Esophagus muscularis mucosa (tissue), 4 donors: ENCODE results near the gene GMEB2. TPM values are rescaled to one million over a fixed set of nuclear protein-coding genes. Genes with fewer than 3 reads are reported as not detected.
"Not testable (repeated sequence)": the region's sequence is repeated elsewhere in the genome, so short reads cannot be mapped to it uniquely, and the experiment has no call there.

ENCODE experiments used
- DNase-seq: peaks from one replicate; pipeline ENCODE4 v3.0.0-alpha.2; 2017; ENCODE audit errors: extremely low spot score
- H3K27ac ChIP-seq, 4 donors: fragments of 200-600 bp; sonication (generic); replicated peaks in 1 of 4; 1 replicate in 3 of 4; 2 replicates in 1 of 4; pipeline ENCODE4 v1.5.1; 2016 to 2019; ENCODE audit warnings: mild to moderate bottlenecking in 1 of 4
- H3K27me3 ChIP-seq, 4 donors: fragments of 200-600 bp; sonication (generic); one replicate each; pipeline versions ENCODE4 v1.5.1 to v1.6.0; 2016 to 2019
- H3K36me3 ChIP-seq, 4 donors: fragments of 200-600 bp; sonication (generic); one replicate each; pipeline ENCODE4 v1.5.1; 2016 to 2019
- H3K4me1 ChIP-seq, 4 donors: fragments of 200-600 bp; sonication (generic); one replicate each; pipeline ENCODE4 v1.5.1; 2016 to 2019
- H3K4me3 ChIP-seq, 4 donors: fragments of 200-600 bp; sonication (generic); 1 replicate in 2 of 4; 2 replicates in 2 of 4; pipeline ENCODE4 v1.5.1; 2016 to 2019; ENCODE audit warnings: mild to moderate bottlenecking in 4 of 4, moderate library complexity in 1 of 4
- H3K9me3 ChIP-seq, 4 donors: fragments of 200-600 bp; sonication (generic); 1 replicate in 3 of 4; 2 replicates in 1 of 4; pipeline ENCODE4 v1.5.1; 2016 to 2019
- CTCF ChIP-seq, 3 experiments: fragments of 200-600 bp in 2 of 3; fragments of 450-650 bp in 1 of 3; sonication (generic) in 2 of 3; IDR thresholded peaks; one replicate each; pipeline ENCODE4 v1.5.1; 2017 to 2019; ENCODE audit warnings: antibody characterized with exemption in 3 of 3, mild to moderate bottlenecking in 2 of 3, moderate library complexity in 1 of 3
- EP300 ChIP-seq: sonication (generic); formaldehyde crosslinking; IDR thresholded peaks from one replicate; pipeline ENCODE4 v1.6.1; 2017; ENCODE audit warnings: antibody characterized with exemption
- POLR2A ChIP-seq: fragments of 450-650 bp; IDR thresholded peaks from one replicate; pipeline ENCODE4 v1.6.1; 2017; ENCODE audit warnings: antibody characterized with exemption, moderate library complexity, mild to moderate bottlenecking, low read depth
- POLR2AphosphoS5 ChIP-seq, 2 donors: sonication (generic); formaldehyde crosslinking; IDR thresholded peaks; one replicate each; pipeline ENCODE4 v1.6.1; 2017; ENCODE audit warnings: antibody characterized with exemption in 2 of 2
- WGBS: methylation state at CpG from one replicate; pipeline ENCODE4 v1.1.5; 2018; 5-methylcytosine and 5-hydroxymethylcytosine counted together
- intact Hi-C: fragments of 100-400 bp; cut with DNase I; formaldehyde crosslinking; loops from one replicate; pipeline ENCODE4 v1.15.1; 2023
- total RNA-seq, 4 donors: library from RNA; depleted of rRNA; stranded (reverse); fragments of >200 nt; gene quantifications; one replicate each; pipeline versions ENCODE4 v1.1.0 to v1.2.1, GENCODE V29; 2016

Gene GMEB2
- total RNA-seq, 4 donors from 2014 or later = 11.1 to 19.1 (median 14.0) TPM

- Histone ChIP-seq H3K27ac (peak overlapping the region; percentile 76 to 89 (median 83)), H3K9me3 (no peaks in the 10 kb centered on the region), H3K4me1 (peaks cover 25 to 43% (median 27%) of the 10 kb centered on the region in 4 donors), H3K36me3 (peaks cover 0 to 24% (median 16%) of the 10 kb centered on the region in 4 donors), H3K27me3 (no peaks in the 10 kb centered on the region), H3K4me3 (peak overlapping the region; percentile 81 to 93 (median 85))
- 100% methylated on average over 1 of the region's 34 CpGs for WGBS
- no peak for DNase-seq
- intact Hi-C loops = loop anchor here (5.0 kb wide), 1 partner anchor 54 kb away; the partner anchor contains the start of gene GMEB2
- TF ChIP-seq EP300 (no peak), POLR2A (no peak)
Observed at GRCh38 chr20:63572788-63573646, 53.9 kb downstream of the GMEB2 start.

- Histone ChIP-seq H3K27ac (peak overlapping the region in 1 of 4 donors; percentile 89), H3K36me3 (peaks cover 0 to 30% (median 19%) of the 10 kb centered on the region in 4 donors), H3K4me3 (no peak overlapping the region), H3K9me3 (no peaks in the 10 kb centered on the region), H3K4me1 (peaks cover 25 to 43% (median 27%) of the 10 kb centered on the region in 4 donors), H3K27me3 (no peaks in the 10 kb centered on the region)
- 92% methylated on average over 7 of the region's 48 CpGs for WGBS
- no peak for TF ChIP-seq EP300
- no peak for DNase-seq
- intact Hi-C loops = loop anchor here (5.0 kb wide), 1 partner anchor 55 kb away; the partner anchor contains the start of gene GMEB2
Observed at GRCh38 chr20:63572071-63572787, 54.7 kb downstream of the GMEB2 start.

- H3K36me3 ChIP-seq = peaks cover 0 to 40% (median 28%) of the 10 kb centered on the region in 4 donors
Observed at GRCh38 chr20:63571087-63571478, 55.8 kb downstream of the GMEB2 start.

GRCh38 chr20:63570281-63571086 is 56.4 kb downstream of the GMEB2 start:
- 97% methylated on average over 14 of the region's 28 CpGs for WGBS
- Histone ChIP-seq H3K36me3 (peaks cover 0 to 46% (median 34%) of the 10 kb centered on the region in 4 donors), H3K9me3 (no peaks in the 10 kb centered on the region), H3K27me3 (no peaks in the 10 kb centered on the region), H3K4me3 (no peak overlapping the region), H3K27ac (no peak overlapping the region), H3K4me1 (peaks cover 25 to 38% (median 27%) of the 10 kb centered on the region in 4 donors)
- intact Hi-C loops = loop anchor here (5.0 kb wide), 1 partner anchor 57 kb away; the partner anchor contains the start of gene GMEB2
- DNase-seq = no peak
- TF ChIP-seq POLR2A (no peak), EP300 (no peak), CTCF (IDR thresholded peaks at IDR 0.05) (no peak)

More at GRCh38 chr20:63571087-63571478, 55.8 kb downstream of the GMEB2 start:
- 86% methylated on average over 5 of the region's 11 CpGs for WGBS
- DNase-seq, H3K27ac ChIP-seq, H3K9me3 ChIP-seq, H3K4me3 ChIP-seq, H3K27me3 ChIP-seq: not testable (repeated sequence)
- peaks cover 25 to 43% (median 27%) of the 10 kb centered on the region in 4 donors for H3K4me1 ChIP-seq
- intact Hi-C loops = loop anchor here (5.0 kb wide), 1 partner anchor 56 kb away; the partner anchor contains the start of gene GMEB2

GRCh38 chr20:63568986-63569949 is 57.6 kb downstream of the GMEB2 start:
- H3K27ac ChIP-seq = no peak overlapping the region
- H3K4me1 ChIP-seq = peaks cover 14 to 27% (median 20%) of the 10 kb centered on the region in 4 donors
- H3K4me3 ChIP-seq = no peak overlapping the region
- DNase-seq = no peak
- H3K9me3 ChIP-seq = no peaks in the 10 kb centered on the region
- H3K36me3 ChIP-seq = peaks cover 0 to 58% (median 46%) of the 10 kb centered on the region in 4 donors
- WGBS = 88% methylated on average over 10 of the region's 46 CpGs
- TF ChIP-seq EP300 (no peak), POLR2AphosphoS5 (IDR thresholded peaks at IDR 0.05) (no peak), CTCF (IDR thresholded peaks at IDR 0.05) (no peak), POLR2A (no peak)
- intact Hi-C loops = no loop called here
- H3K27me3 ChIP-seq = no peaks in the 10 kb centered on the region
